Suppressor macrophage treated with lipopolysaccharide for 1 hour (primary cell): ENCODE results near the gene DNAJC11.
"Not testable (repeated sequence)": the region's sequence is repeated elsewhere in the genome, so short reads cannot be mapped to it uniquely, and the experiment has no call there.

Source experiments
- DNase-seq, 3 donors: peaks; one replicate each; pipeline ENCODE4 v3.0.0-alpha.2; 2020 to 2022

The DNAJC11 gene

GRCh38 chr1:6648556-6648955 is 53.1 kb downstream of the DNAJC11 start:
- no peak for DNase-seq

GRCh38 chr1:6646499-6647148 is 55.0 kb downstream of the DNAJC11 start:
- DNase-seq: peak; percentile 54 to 74 (median 63)

- no peak for DNase-seq
Measured at GRCh38 chr1:6645018-6645417, 56.6 kb downstream of the DNAJC11 start.

- DNase-seq: not testable (repeated sequence)
Measured at GRCh38 chr1:6640867-6641266, 60.7 kb downstream of the DNAJC11 start.

- no peak for DNase-seq
Measured at GRCh38 chr1:6638226-6638625, 63.4 kb downstream of the DNAJC11 start.

GRCh38 chr1:6637770-6638169 is 63.8 kb downstream of the DNAJC11 start:
- DNase-seq: no peak

- not testable (repeated sequence) for DNase-seq
Measured at GRCh38 chr1:6636778-6637177, 64.8 kb downstream of the DNAJC11 start.

- DNase-seq: no peak
Measured at GRCh38 chr1:6635910-6636760, 65.5 kb downstream of the DNAJC11 start.

GRCh38 chr1:6635161-6635909 is 66.3 kb downstream of the DNAJC11 start:
- DNase-seq: no peak

GRCh38 chr1:6634371-6635052 is 67.1 kb downstream of the DNAJC11 start:
- DNase-seq: peak; percentile 39 to 65 (median 52)

- no peak for DNase-seq
Measured at GRCh38 chr1:6632588-6633514, 68.8 kb downstream of the DNAJC11 start.

- no peak for DNase-seq
Measured at GRCh38 chr1:6631058-6631457, 70.6 kb downstream of the DNAJC11 start.

GRCh38 chr1:6630027-6630426 is 71.6 kb downstream of the DNAJC11 start:
- DNase-seq: no peak

- DNase-seq: no peak
Measured at GRCh38 chr1:6628971-6629479, 72.6 kb downstream of the DNAJC11 start.

GRCh38 chr1:6627841-6628545 is 73.6 kb downstream of the DNAJC11 start:
- no peak for DNase-seq

GRCh38 chr1:6627031-6627430 is 74.6 kb downstream of the DNAJC11 start:
- DNase-seq: no peak

GRCh38 chr1:6625584-6626149 is 75.9 kb downstream of the DNAJC11 start:
- peak; percentile 55 to 68 (median 58) for DNase-seq

GRCh38 chr1:6624710-6625583 is 76.7 kb downstream of the DNAJC11 start, which contains the start of gene THAP3:
Gene THAP3 (plus strand): TSS chr1:6624868. CDS start chr1:6625219, 351 bp downstream.
- DNase-seq: peak; percentile 92 to 97 (median 94)

- DNase-seq: no peak
Measured at GRCh38 chr1:6623269-6623965, 78.2 kb downstream of the DNAJC11 start.
